GM21717 (cell line): ENCODE measurements around the gene ITIH4.
A peak's percentile ranks its signal among the peaks of the same experiment; 100 is the strongest.

Experiments used
- ATAC-seq: cut with Tn5 transposase; IDR thresholded peaks from one replicate; pipeline ENCODE4 v1.9.1; 2021; ENCODE audit warnings: mild to moderate bottlenecking, moderate library complexity; ENCODE audit not compliant: unreplicated experiment

ITIH4 gene

GRCh38 chr3:52773361-52774065 lies 57.0 kb downstream of the ITIH4 start:
- ATAC-seq, result no peak

- no peak for ATAC-seq
Measured at GRCh38 chr3:52771702-52772101, 58.8 kb downstream of the ITIH4 start.

- ATAC-seq, result peak; percentile 9
Measured at GRCh38 chr3:52771334-52771681, 59.2 kb downstream of the ITIH4 start.

DNA sequence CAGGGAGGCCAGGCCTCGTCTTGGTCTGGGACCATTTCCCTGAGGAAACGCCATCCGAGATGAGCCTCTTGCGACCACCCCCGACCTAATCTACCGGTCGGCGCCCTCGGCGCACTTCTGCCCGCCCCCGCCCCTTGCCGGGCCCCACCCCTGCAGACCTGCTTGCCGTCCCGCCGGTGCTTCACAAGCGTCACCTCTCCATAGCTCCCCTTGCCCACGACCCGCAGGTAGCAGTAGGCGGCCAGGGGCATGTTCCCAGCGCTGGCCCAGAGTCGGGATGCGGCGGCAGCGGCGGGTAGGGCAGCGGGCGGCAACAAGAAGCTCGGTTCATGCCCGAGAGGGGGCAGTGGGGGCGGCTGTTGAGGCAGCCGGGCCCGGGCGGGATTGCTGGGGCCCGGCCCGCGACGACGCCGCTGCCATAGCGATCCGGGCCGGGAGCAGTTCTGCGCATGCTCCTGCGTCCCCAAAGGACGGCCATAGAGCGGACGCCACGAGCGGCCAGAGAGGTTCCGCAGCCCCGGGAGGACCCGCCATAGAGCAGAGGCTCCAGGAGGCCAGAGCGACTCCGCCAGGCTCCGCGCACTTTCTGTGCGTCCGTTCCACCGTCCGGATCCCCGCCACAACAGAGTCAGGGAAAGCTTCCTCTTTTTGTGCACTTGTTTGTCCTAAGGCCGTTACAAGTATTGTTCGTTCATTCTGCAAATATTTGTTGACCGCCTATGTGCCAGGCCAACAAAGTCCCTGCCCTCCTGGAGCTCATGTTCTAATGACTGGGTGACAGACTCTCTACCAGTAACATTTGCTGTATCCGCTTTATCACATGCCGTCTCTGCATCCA lies 59.8 kb downstream of the ITIH4 start, which contains the start of gene NEK4:
Gene NEK4 (minus strand): TSS at position 445 of the 838 bp plus-strand sequence. CDS start 194 bp downstream, at position 251.
- peak; percentile 89 for ATAC-seq

GRCh38 chr3:52769786-52770455 lies 60.6 kb downstream of the ITIH4 start:
- no peak for ATAC-seq

DNA sequence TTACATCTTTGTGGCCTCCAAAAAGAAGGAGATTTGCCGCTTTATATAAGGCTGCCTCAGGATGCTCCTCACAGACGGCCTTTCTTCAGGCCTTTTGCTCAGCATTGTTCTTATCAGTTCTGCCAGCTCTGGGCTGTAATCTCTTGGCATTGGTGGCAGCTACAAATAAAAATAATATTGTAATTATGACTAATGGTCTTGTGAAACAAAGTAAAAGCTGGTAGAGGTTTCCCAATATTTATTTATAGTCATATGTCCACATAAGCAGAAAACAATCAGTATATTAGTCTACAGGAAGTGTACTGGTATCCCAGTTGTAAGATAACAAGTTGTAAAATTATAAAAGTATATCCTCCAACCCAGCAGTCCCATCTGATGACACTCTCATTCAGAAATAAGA lies 67.0 kb downstream of the ITIH4 start:
- no peak for ATAC-seq
